SK-N-SH (cell line): ENCODE measurements around the gene ZFAND6.

Experiments
- CTCF ChIP-seq: fragments of 200-600 bp; sonication (generic); IDR thresholded peaks from 2 replicates; pipeline ENCODE4 v1.6.1; 2017; ENCODE audit warnings: antibody characterized with exemption, mild to moderate bottlenecking, moderate library complexity
- EP300 ChIP-seq, 2 experiments: IDR thresholded peaks; 2 replicates each; pipeline versions ENCODE4 v1.4.0 to v1.6.1; 2012; ENCODE audit warnings: borderline replicate concordance in 1 of 2, low read depth in 1 of 2, low read length in 1 of 2
- JUND ChIP-seq: IDR thresholded peaks from 2 replicates; pipeline ENCODE4 v1.4.0; 2012
- MAX ChIP-seq: IDR thresholded peaks from 2 replicates; pipeline ENCODE4 v1.4.0; 2012; ENCODE audit warnings: low read depth
- RAD21 ChIP-seq: IDR thresholded peaks from 2 replicates; pipeline ENCODE4 v1.6.1; 2012; ENCODE audit warnings: mild to moderate bottlenecking, low read length
- REST ChIP-seq: IDR thresholded peaks from 2 replicates; pipeline ENCODE4 v1.6.1; 2012; ENCODE audit warnings: mild to moderate bottlenecking, low read depth, low read length, moderate library complexity
- RFX5 ChIP-seq: IDR thresholded peaks from 2 replicates; pipeline ENCODE4 v1.6.1; 2012; ENCODE audit warnings: mild to moderate bottlenecking, improper control_type of control experiment, low read length
- SIN3A ChIP-seq: IDR thresholded peaks from 2 replicates; pipeline ENCODE4 v1.6.1; 2012; ENCODE audit warnings: low read depth, mild to moderate bottlenecking, low read length, moderate library complexity, borderline replicate concordance
- SMC3 ChIP-seq: IDR thresholded peaks from 2 replicates; pipeline ENCODE4 v1.6.1; 2012; ENCODE audit warnings: low read depth, low read length, improper control_type of control experiment
- TAF1 ChIP-seq: IDR thresholded peaks from 2 replicates; pipeline ENCODE4 v1.6.1; 2012; ENCODE audit warnings: low read depth, mild to moderate bottlenecking, low read length, moderate library complexity, borderline replicate concordance
- TCF12 ChIP-seq: IDR thresholded peaks from 2 replicates; pipeline ENCODE4 v1.4.0; 2012
- TEAD4 ChIP-seq: IDR thresholded peaks from 2 replicates; pipeline ENCODE4 v1.4.0; 2012; ENCODE audit warnings: mild to moderate bottlenecking, borderline replicate concordance; ENCODE audit not compliant: insufficient read depth

- TF ChIP-seq CTCF (no peak), SIN3A (no peak), RFX5 (no peak), REST (no peak), SMC3 (no peak), EP300 (IDR thresholded peaks at IDR 0.05; ENCODE audit: borderline replicate concordance in 1 of 2, low read depth in 1 of 2, low read length in 1 of 2) (no peak), TEAD4 (no peak), JUND (no peak), RAD21 (no peak), TCF12 (no peak), TAF1 (no peak), MAX (no peak)
These were observed 121.5 kb downstream of the ZFAND6 start for GRCh38 chr15:80180986-80181385.
